HEK293T (cell line): ENCODE measurements around the gene ACBD4.
A peak's percentile ranks its signal among the peaks of the same experiment; 100 is the strongest.

Experiments
- CTCF ChIA-PET: fragments of 350-600 bp; formaldehyde crosslinking; extraction: SDS; loops from one replicate; lab custom pipeline; 2021; ENCODE audit warnings: antibody characterized with exemption, inconsistent platforms; lab: Yijun Ruan, JAX
- POLR2A ChIA-PET: fragments of 350-600 bp; formaldehyde crosslinking; extraction: SDS; loops from one replicate; lab custom pipeline; 2020; ENCODE audit warnings: antibody characterized with exemption, inconsistent platforms; lab: Yijun Ruan, JAX
- DNase-seq: peaks from one replicate; pipeline ENCODE4 v3.0.0; 2012; ENCODE audit warnings: mixed read lengths; ENCODE audit errors: extremely low spot score
- ARNT ChIP-seq: fragments of 450-650 bp; IDR thresholded peaks from 2 replicates; pipeline ENCODE4 v1.6.1; 2017; ENCODE audit warnings: mild to moderate bottlenecking
- BHLHE40 ChIP-seq: fragments of 450-650 bp; IDR thresholded peaks from 2 replicates; pipeline ENCODE4 v1.6.1; 2016; ENCODE audit warnings: mild to moderate bottlenecking, moderate library complexity, borderline replicate concordance
- CTBP1 ChIP-seq: fragments of 450-650 bp; IDR thresholded peaks from 2 replicates; pipeline ENCODE4 v1.6.1; 2016; ENCODE audit warnings: borderline replicate concordance
- ELF4 ChIP-seq: fragments of 450-650 bp; IDR thresholded peaks from 2 replicates; pipeline ENCODE4 v1.6.1; 2017; ENCODE audit warnings: antibody characterized with exemption
- FOXA1 ChIP-seq: fragments of 450-650 bp; IDR thresholded peaks from 2 replicates; pipeline ENCODE4 v1.6.1; 2016; ENCODE audit warnings: mild to moderate bottlenecking
- FOXK2 ChIP-seq: fragments of 450-650 bp; IDR thresholded peaks from 2 replicates; pipeline ENCODE4 v1.6.1; 2016; ENCODE audit warnings: mild to moderate bottlenecking
- FOXM1 ChIP-seq: fragments of 450-650 bp; IDR thresholded peaks from 2 replicates; pipeline ENCODE4 v1.6.1; 2017; ENCODE audit warnings: mild to moderate bottlenecking, borderline replicate concordance
- HDGF ChIP-seq: fragments of 450-650 bp; IDR thresholded peaks from 2 replicates; pipeline ENCODE4 v1.6.1; 2017; ENCODE audit warnings: antibody characterized with exemption, borderline replicate concordance
- L3MBTL2 ChIP-seq: fragments of 450-650 bp; conservative IDR thresholded peaks from 2 replicates; pipeline ENCODE4 v1.6.1; 2016; ENCODE audit warnings: mild to moderate bottlenecking
- LEF1 ChIP-seq: fragments of 450-650 bp; IDR thresholded peaks from 2 replicates; pipeline ENCODE4 v1.6.1; 2017; ENCODE audit warnings: mild to moderate bottlenecking, borderline replicate concordance
- NFRKB ChIP-seq: fragments of 450-650 bp; IDR thresholded peaks from 2 replicates; pipeline ENCODE4 v1.6.1; 2016; ENCODE audit warnings: mild to moderate bottlenecking, moderate library complexity
- PKNOX1 ChIP-seq: fragments of 450-650 bp; IDR thresholded peaks from 2 replicates; pipeline ENCODE4 v1.6.1; 2016
- SP1 ChIP-seq: fragments of 450-650 bp; IDR thresholded peaks from 2 replicates; pipeline ENCODE4 v1.6.1; 2017
- SUZ12 ChIP-seq: fragments of 450-650 bp; IDR thresholded peaks from 2 replicates; pipeline ENCODE4 v1.6.1; 2016; ENCODE audit warnings: mild to moderate bottlenecking
- TARDBP ChIP-seq: fragments of 450-650 bp; IDR thresholded peaks from 2 replicates; pipeline ENCODE4 v1.6.1; 2016
- ZNF384 ChIP-seq: fragments of 450-650 bp; IDR thresholded peaks from 2 replicates; pipeline ENCODE4 v1.6.1; 2016

ACBD4 gene

GRCh38 chr17:45096926-45097325, 38.6 kb upstream of the ACBD4 start:
- CTCF ChIA-PET = interaction anchor here (1.4 to 1.9 kb wide), 2 partner anchors 39 to 186 kb away, joined by 3 to 4 read pairs; partner anchors contain the start of gene ACBD4
- no peak for DNase-seq
- POLR2A ChIA-PET = interaction anchor here (0.6 kb wide), 1 partner anchor 11 kb away, joined by 3 read pairs; no protein-coding TSS in a partner anchor
- TF ChIP-seq BHLHE40 (no peak), ELF4 (no peak), PKNOX1 (no peak), LEF1 (no peak), ZNF384 (no peak), NFRKB (no peak), SP1 (no peak), L3MBTL2 (no peak), CTBP1 (no peak), TARDBP (no peak), ARNT (no peak)

- POLR2A ChIA-PET = interaction anchor here (1.6 kb wide), 1 partner anchor 51 kb away, joined by 5 read pairs; the partner anchor contains the start of gene HEXIM1
- CTCF ChIA-PET = interaction anchor here (0.6 to 3.0 kb wide), 12 partner anchors 8 to 180 kb away, joined by 3 to 15 read pairs (median 4); partner anchors contain the start of gene ACBD4
- DNase-seq = no peak
- TF ChIP-seq SP1 (no peak), PKNOX1 (no peak), FOXM1 (no peak), LEF1 (no peak), CTBP1 (no peak), TARDBP (no peak), ARNT (no peak), FOXK2 (no peak), ELF4 (no peak), ZNF384 (no peak), BHLHE40 (no peak), SUZ12 (no peak), FOXA1 (no peak), HDGF (no peak), L3MBTL2 (no peak), NFRKB (no peak)
Observed at GRCh38 chr17:45098081-45098868, 37.2 kb upstream of the ACBD4 start.

- POLR2A ChIA-PET = interaction anchor here (0.6 to 1.6 kb wide), 5 partner anchors 25 to 159 kb away, joined by 3 to 5 read pairs (median 3); partner anchors contain the start of gene HEXIM1
- CTCF ChIA-PET = interaction anchor here (0.6 to 3.0 kb wide), 17 partner anchors 9 to 218 kb away, joined by 3 to 15 read pairs (median 3); partner anchors contain the start of genes ACBD4 and NMT1
- peak; percentile 91 for DNase-seq
- no peak for TF ChIP-seq CTBP1
- no peak for TF ChIP-seq BHLHE40
- no peak for TF ChIP-seq ZNF384
- no peak for TF ChIP-seq ELF4
- TF ChIP-seq PKNOX1 = no peak
- no peak for TF ChIP-seq TARDBP
- TF ChIP-seq HDGF = no peak
- no peak for TF ChIP-seq FOXA1
- no peak for TF ChIP-seq SUZ12
- no peak for TF ChIP-seq FOXK2
- no peak for TF ChIP-seq L3MBTL2
- TF ChIP-seq ARNT = no peak
- no peak for TF ChIP-seq FOXM1
Observed at GRCh38 chr17:45098869-45099616, 36.4 kb upstream of the ACBD4 start.

- POLR2A ChIA-PET = no interaction called here
- no peak for TF ChIP-seq SP1
- no peak for TF ChIP-seq ELF4
- no peak for TF ChIP-seq HDGF
- no peak for TF ChIP-seq BHLHE40
- no peak for TF ChIP-seq FOXA1
- no peak for TF ChIP-seq FOXM1
- no peak for TF ChIP-seq CTBP1
- no peak for TF ChIP-seq PKNOX1
- no peak for TF ChIP-seq FOXK2
- no peak for TF ChIP-seq L3MBTL2
- TF ChIP-seq TARDBP = no peak
- no peak for TF ChIP-seq NFRKB
- no peak for TF ChIP-seq SUZ12
- no peak for TF ChIP-seq LEF1
- TF ChIP-seq ARNT = no peak
- no peak for DNase-seq
- CTCF ChIA-PET = no interaction called here
Observed at GRCh38 chr17:45101546-45101882, 34.0 kb upstream of the ACBD4 start.
